GM21723 (cell line): ENCODE data around the gene FXR2.

Source experiments
- ATAC-seq: cut with Tn5 transposase; IDR thresholded peaks from one replicate; pipeline ENCODE4 v1.9.1; 2021; ENCODE audit warnings: mild to moderate bottlenecking, moderate library complexity; ENCODE audit not compliant: unreplicated experiment

FXR2 gene

DNA sequence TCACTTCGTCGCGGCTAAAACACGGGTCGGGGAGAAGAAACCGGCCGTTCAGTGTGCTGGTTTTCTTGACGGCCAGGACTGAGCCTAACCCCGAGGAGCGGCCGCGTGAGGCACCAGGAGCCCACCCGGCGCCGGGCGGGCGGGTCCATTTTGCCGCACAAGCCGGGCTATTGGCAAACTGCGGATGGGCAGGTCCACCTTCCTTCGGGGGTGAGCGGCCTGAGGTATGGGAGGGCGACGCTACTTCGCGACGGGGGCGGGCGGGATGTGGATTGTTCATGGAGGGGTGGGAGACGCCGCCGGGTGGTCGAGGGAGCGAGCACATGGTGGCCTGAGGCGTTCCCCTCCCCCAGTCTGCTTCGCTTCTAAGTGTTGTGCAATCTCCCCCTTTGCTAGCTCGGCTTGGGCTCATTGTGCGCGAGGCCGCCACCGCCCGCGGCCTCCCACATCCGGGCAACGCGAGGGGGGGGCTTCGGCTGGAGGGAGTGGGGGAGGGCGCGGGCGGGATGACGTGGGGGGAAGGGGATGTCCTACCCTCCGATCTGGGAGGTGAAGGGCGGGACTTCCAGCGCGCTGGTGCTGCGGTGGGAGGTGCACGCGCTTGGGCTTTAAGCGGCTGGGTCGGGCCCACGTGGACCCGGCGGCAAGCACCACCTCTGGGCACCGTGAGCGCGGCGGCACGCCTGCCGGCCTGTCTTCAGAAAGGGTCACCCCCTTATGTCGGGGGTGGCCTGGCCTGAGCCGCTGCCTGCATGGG lies 41.2 kb downstream of the FXR2 start:
- peak; percentile 28 for ATAC-seq

DNA sequence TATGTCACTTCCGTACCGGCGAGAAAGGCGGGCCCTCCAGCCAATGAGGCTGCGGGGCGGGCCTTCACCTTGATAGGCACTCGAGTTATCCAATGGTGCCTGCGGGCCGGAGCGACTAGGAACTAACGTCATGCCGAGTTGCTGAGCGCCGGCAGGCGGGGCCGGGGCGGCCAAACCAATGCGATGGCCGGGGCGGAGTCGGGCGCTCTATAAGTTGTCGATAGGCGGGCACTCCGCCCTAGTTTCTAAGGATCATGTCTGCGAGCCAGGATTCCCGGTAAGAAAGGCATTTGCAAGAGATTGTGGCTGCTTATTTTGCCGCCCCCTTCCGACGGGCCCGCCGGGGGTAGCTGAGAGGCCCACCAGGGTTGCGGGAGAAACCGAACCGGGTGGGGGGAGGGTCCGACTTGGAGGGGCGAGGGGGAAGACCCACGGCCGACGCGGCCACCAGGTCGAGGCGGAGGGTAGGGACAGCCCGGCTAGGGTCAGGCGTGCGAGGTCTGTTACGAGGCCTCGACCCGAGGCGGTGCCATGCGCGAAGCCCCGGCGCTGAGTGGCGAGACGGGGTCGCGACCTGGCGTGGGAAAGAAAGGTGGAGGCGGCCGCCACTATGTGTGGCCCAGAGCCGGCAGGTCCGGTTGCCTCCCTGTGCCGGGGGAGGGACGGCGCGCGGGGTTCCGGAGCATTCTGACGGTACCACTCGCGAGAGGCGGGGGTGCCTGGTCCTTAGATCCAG lies 41.9 kb downstream of the FXR2 start:
- ATAC-seq = peak; percentile 5

DNA sequence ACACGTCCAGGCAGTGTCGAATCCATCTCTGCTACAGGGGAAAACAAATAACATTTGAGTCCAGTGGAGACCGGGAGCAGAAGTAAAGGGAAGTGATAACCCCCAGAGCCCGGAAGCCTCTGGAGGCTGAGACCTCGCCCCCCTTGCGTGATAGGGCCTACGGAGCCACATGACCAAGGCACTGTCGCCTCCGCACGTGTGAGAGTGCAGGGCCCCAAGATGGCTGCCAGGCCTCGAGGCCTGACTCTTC lies 42.4 kb downstream of the FXR2 start:
- ATAC-seq = peak; percentile 89

DNA sequence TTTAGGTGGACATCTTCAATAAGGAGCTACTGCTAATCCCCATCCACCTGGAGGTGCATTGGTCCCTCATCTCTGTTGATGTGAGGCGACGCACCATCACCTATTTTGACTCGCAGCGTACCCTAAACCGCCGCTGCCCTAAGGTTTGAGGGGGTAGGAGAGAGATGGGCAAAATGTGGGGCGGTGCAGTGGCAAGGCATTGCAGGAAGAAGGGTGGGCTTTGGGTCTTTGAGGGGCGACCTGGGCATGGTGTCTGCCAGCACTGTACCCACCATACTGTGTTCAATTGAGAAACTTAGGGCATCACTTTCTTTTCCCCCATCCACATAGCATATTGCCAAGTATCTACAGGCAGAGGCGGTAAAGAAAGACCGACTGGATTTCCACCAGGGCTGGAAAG lies 44.3 kb downstream of the FXR2 start:
- no peak for ATAC-seq

DNA sequence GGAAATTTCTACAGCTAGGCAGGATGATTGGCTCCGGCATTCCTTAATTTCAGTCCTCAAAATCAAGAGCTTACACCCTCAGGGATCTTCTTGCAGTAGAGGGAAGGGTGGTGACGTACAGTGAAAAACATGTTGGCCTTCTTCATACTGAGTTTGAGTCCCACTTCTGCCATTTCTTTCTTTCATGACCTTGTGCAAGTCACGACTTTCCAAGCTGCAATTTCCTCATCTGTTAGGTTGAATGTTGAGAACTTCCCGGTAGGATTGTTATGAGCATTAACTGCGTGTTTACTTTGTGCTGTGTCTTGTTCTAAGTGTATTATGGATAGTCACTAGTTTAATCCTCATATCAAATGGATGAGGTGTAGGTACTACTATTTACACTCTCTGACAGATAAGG lies 45.1 kb downstream of the FXR2 start:
- ATAC-seq = no peak

DNA sequence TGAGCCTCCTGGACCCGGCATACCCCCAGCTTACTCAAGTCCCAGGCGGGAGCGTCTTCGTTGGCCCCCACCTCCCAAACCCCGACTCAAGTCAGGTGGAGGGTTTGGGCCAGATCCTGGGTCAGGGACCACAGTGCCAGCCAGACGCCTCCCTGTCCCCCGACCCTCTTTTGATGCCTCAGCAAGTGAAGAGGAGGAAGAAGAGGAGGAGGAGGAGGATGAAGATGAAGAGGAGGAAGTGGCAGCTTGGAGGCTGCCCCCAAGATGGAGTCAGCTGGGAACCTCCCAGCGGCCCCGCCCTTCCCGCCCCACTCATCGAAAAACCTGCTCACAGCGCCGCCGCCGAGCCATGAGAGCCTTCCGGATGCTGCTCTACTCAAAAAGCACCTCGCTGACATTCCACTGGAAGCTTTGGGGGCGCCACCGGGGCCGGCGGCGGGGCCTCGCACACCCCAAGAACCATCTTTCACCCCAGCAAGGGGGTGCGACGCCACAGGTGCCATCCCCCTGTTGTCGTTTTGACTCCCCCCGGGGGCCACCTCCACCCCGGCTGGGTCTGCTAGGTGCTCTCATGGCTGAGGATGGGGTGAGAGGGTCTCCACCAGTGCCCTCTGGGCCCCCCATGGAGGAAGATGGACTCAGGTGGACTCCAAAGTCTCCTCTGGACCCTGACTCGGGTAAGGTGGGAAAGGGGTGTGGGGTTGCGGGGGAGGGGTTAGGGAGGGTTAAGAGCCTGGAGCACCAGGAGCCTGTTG lies 51.4 kb downstream of the FXR2 start:
- ATAC-seq = no peak

DNA sequence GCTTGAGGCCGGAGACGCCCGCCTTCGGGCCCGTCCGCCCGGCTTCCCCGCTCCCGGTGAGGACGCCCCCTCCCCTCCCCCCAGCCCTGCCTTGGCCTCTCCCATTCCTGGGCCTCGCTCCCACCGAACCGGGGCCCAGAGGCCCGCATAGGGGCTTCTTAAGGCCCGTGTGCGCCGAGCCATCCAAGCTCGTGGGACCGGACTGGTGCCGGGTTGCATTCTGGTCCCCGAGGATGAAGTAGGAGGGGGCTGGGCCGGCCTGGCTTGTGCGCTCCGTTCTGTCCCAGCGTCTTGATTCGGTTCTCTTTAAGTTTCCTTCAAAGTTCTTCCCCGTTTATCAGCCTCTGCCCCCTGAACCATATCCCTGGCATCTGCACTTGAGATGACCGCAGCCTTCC lies 52.5 kb downstream of the FXR2 start:
- ATAC-seq = peak; percentile 12

DNA sequence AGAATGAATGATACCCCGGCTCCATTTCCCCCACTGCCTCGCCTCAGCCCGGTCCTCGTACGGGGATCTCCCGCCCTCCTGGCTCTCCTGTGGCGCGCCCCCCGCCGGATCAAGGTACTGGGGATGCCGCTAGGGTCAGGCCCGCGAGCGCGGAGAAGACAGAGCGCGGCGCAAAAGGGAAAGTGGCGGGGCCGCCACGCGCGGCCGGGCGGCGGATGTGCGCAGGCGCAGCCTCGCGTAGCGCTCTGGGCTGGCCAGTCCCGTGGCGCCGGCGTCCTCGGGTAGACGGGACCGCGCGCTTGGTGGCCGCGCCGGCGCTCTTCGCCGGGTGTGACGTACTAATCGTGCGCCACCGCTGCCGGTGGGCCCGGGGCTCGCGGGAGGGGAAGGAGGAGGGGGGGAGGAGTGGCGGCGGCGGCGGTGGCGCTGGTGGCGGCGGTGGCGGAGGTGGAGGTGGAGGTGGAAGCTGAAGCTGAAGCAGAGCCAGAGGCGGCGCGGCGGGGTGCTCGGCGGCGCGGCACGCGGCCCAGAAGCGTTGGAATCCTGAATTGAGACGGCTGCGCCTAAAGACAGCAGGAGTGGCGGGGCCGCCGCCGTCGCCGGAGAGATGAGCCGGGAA lies 53.0 kb downstream of the FXR2 start, which contains the start of gene SENP3:
SENP3 (plus strand) TSS at position 331 of the 619 bp plus-strand sequence. CDS start 1,158 bp downstream, outside the sequence.
- peak; percentile 49 for ATAC-seq

DNA sequence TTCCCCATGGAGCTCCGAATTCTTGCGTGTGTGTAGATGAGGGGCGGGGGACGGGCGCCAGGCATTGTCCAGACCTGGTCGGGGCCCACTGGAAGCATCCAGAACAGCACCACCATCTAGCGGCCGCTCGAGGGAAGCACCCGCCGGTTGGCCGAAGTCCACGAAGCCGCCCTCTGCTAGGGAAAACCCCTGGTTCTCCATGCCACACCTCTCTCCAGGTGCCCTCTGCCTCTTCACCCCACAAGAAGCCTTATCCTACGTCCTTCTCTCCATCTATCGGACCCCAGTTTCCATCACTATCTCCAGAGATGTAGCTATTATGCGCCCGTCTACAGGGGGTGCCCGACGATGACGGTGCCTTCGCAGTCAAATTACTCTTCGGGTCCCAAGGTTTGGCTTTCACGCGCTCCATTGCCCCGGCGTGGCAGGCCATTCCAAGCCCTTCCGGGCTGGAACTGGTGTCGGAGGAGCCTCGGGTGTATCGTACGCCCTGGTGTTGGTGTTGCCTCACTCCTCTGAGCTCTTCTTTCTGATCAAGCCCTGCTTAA lies 53.6 kb downstream of the FXR2 start:
- peak; percentile 62 for ATAC-seq

DNA sequence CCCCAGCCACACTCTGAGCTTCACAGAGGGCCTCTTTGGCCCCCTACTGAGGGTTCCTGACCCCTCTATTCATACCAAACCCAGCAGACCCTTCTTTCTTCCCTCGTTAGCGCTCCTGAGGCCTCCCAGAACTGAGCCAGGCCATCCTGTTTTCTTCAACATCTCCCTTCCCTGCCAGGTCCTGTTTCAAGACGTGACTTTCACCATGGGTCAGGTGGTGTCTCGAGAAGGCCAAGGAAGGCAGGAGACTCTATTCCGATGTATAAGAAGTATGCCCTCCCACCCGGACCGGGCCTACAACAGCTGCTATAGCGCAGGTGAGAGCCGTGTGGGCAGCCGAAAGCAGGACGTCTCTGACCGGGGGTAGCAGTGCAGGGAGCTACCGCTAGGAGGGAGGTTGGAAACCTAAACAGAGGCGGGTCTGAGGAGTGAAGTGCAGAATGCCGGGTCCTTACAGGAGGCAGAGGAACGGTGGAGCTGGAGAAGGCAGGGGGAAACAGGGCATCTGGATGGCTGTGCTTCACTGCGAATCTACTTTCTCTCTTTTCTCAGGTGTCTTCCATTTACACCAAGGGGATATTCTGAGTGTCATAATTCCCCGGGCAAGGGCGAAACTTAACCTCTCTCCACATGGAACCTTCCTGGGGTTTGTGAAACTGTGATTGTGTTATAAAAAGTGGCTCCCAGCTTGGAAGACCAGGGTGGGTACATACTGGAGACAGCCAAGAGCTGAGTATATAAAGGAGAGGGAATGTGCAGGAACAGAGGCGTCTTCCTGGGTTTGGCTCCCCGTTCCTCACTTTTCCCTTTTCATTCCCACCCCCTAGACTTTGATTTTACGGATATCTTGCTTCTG lies 54.3 kb downstream of the FXR2 start:
- no peak for ATAC-seq

DNA sequence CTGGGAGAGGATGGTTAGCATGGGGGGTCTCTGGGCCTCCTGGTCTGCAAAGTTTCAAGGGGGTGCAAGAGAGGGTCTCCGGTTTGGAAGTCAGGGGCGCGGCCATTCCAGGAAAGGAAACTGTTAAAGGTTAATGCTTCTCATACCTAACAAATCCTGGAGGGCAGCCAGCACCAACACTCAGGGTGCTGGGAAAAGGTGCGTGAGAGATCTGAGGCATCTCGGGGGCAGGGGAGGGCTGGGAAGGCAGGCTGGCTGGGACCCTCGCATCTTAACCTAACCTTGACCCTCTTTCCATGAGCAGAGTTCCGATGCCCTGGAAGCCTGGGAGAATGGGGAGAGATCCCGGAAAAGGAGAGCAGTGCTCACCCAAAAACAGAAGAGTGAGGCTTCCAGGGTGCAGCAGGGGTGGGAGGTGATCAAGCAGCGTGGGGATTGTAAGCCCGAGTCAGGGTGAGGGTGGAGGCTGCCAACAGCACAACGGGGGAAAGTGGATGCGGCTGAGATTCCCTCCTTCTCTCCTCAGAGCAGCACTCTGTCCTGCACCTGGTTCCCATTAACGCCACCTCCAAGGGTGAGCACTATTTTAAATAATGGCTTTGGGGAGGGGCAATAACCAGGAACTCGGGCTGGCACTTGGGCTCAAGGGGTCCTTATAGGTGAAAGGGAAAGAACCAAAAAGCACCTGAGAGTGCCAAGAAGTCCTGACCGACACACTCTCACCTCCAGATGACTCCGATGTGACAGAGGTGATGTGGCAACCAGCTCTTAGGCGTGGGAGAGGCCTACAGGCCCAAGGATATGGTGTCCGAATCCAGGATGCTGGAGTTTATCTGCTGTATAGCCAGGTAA lies 55.2 kb downstream of the FXR2 start:
- ATAC-seq = no peak

DNA sequence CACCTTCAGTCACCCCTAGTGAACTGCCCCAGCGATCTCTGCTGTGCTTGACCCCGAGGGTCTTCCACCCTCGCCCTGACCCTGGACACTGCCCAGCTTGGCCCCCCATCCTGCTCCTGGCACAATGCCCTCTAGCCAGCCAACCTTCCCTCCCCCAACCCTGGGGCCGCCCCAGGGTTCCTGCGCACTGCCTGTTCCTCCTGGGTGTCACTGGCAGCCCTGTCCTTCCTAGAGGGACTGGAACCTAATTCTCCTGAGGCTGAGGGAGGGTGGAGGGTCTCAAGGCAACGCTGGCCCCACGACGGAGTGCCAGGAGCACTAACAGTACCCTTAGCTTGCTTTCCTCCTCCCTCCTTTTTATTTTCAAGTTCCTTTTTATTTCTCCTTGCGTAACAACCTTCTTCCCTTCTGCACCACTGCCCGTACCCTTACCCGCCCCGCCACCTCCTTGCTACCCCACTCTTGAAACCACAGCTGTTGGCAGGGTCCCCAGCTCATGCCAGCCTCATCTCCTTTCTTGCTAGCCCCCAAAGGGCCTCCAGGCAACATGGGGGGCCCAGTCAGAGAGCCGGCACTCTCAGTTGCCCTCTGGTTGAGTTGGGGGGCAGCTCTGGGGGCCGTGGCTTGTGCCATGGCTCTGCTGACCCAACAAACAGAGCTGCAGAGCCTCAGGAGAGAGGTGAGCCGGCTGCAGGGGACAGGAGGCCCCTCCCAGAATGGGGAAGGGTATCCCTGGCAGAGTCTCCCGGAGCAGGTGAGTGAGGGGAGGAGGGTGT lies 56.0 kb downstream of the FXR2 start, which contains the start of gene TNFSF13:
TNFSF13 (plus strand) TSS at position 207 of the 776 bp plus-strand sequence; CDS start at position 497, 290 bp downstream.
- ATAC-seq = no peak

DNA sequence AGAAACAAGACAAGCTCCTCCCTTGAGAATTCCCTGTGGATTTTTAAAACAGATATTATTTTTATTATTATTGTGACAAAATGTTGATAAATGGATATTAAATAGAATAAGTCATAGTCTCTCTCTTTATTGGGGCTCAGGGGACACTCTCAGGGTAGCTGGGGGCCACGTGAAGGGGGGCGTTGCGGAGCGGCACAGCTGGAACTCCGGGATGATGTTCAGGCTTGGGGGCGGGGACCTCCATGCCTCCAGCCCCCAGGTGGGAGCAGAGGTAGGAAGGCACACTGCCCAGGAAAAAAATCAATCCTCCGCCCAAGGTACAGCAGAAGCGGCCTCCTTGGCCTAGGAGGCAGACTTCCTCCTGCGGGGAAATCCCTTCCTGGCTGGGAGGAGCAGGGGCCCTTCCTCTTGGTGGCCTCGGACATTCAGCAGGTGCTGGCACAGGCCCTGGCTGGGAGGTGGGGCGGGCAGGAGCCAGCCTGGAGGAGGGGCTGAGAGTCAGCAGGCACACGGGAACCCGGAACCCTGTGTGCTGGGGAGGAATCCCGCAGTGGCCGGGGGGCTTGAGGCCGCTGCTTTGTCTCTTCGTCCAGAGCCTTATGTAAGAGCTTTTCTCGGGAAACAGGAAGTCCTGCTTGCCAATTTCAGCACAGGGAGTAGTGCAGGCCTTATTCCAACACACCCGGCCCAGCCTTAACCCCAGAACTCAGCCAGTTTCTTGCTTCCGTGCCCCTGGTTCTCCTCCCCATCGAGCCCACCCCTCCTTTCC lies 56.7 kb downstream of the FXR2 start:
- no peak for ATAC-seq

DNA sequence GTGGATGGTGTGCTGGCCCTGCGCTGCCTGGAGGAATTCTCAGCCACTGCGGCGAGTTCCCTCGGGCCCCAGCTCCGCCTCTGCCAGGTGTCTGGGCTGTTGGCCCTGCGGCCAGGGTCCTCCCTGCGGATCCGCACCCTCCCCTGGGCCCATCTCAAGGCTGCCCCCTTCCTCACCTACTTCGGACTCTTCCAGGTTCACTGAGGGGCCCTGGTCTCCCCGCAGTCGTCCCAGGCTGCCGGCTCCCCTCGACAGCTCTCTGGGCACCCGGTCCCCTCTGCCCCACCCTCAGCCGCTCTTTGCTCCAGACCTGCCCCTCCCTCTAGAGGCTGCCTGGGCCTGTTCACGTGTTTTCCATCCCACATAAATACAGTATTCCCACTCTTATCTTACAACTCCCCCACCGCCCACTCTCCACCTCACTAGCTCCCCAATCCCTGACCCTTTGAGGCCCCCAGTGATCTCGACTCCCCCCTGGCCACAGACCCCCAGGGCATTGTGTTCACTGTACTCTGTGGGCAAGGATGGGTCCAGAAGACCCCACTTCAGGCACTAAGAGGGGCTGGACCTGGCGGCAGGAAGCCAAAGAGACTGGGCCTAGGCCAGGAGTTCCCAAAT lies 57.4 kb downstream of the FXR2 start:
- ATAC-seq = no peak

DNA sequence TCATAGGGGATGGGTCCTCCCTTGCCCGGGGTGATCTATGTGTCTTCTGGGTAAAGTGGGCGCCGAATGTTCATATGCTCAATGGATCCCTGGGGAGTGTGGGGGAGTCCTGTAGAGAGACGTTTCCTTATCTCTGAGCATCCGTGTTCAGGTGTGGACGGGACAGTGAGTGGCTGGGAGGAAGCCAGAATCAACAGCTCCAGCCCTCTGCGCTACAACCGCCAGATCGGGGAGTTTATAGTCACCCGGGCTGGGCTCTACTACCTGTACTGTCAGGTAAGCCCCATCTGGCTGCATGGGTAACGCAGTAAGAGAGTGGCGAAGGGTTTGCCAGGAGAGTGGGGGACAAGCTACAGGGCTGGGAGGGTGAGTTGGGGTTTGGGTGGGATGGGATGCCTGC lies 58.1 kb downstream of the FXR2 start:
- ATAC-seq = no peak

DNA sequence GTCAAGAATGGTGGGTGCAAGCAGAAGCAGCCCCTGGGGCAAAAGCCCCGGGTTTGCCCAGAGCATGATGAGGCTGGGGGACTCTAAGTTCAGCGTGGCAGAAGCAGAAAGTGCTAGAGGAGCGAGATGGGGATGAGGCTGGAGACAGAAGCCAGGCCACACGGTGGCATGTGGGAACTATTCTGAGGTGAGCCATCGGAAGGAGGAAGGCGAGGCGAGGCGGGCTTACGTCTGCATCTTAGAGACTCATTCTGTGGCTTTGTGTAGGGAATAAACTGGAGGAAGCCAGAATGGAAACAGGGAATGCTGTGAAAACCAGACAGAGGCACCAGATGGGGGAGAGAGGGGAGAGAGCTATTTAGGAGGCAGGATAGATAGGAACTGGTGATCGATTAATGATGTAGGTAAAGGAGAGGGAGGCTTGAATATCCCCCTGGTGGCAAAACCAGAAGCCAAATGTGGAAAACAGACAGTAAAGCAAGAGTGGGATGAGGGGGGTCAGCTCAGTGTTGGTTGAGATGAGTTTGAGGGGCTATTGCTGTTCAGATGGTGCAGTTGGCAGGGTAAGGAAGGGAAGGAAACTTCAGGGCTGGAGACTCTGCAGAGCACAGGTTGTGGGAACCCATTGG lies 59.3 kb downstream of the FXR2 start:
- ATAC-seq = no peak

DNA sequence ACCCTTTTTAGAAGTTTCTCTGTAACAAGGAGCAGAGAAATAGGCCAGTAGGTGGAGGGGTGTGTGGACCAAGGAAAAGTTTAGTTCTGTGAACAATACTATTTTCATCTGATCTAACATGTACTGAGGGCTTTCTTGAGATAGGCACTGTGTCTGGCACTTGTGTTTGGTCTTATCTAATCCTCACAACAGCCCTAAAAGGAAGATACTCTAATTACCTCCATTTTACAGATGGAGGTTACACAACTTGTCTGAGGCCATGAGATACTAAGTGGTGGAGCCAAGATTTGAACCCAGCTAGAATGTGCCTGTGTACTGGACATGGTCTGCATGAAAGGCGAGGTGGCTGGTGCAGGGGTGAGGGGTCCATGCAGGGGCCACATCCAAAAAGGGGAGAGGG lies 61.3 kb downstream of the FXR2 start:
- no peak for ATAC-seq
